Measurements from ENCODE around the gene ADCYAP1.

ADCYAP1 gene

GRCh38 chr18:941331-941730 is 36.7 kb downstream of the ADCYAP1 start:
- Histone ChIP-seq H4K91ac (ENCODE audit: low read depth, low read length) (no peak overlapping the region), H3K36me3 (ENCODE audit: control insufficient read depth in 1 of 2, insufficient read depth in 2 of 2, low read length in 2 of 2) (no peaks in the 10 kb centered on the region), H3K9ac (ENCODE audit: low read length) (no peak overlapping the region), H3K4me2 (ENCODE audit: low read length) (no peak overlapping the region), H2AK5ac (ENCODE audit: low read length) (no peak overlapping the region), H3K18ac (ENCODE audit: low read length) (no peak overlapping the region), H3K4me1 (ENCODE audit: control insufficient read depth in 1 of 2, insufficient read depth in 2 of 2, low read length in 2 of 2) (peaks cover 0 to 2% of the 10 kb centered on the region in 2 experiments), H3K4ac (ENCODE audit: low read depth, low read length) (no peak overlapping the region), H3K4me3 (ENCODE audit: low read depth, low read length) (no peak overlapping the region), H4K12ac (ENCODE audit: low read depth, low read length) (no peak overlapping the region), H2AFZ (ENCODE audit: insufficient read depth, low read length, poor library complexity) (no peak overlapping the region), H3K14ac (ENCODE audit: low read length) (no peak overlapping the region), H4K8ac (ENCODE audit: low read depth, low read length) (no peak overlapping the region), H3K79me1 (ENCODE audit: low read length) (no peaks in the 10 kb centered on the region), H3K27ac (ENCODE audit: low read depth, low read length) (no peak overlapping the region), H2BK120ac (ENCODE audit: insufficient read depth, low read length, poor library complexity) (no peak overlapping the region), H2BK12ac (ENCODE audit: low read length) (no peak overlapping the region), H2BK5ac (ENCODE audit: low read depth, low read length, poor library complexity) (no peak overlapping the region), H3K9me3 (ENCODE audit: insufficient read depth, low read depth, low read length) (no peaks in the 10 kb centered on the region), H3K27me3 (ENCODE audit: insufficient read depth, low read length) (no peaks in the 10 kb centered on the region), H3K23ac (ENCODE audit: low read length) (no peak overlapping the region), H3K79me2 (ENCODE audit: control insufficient read depth, insufficient read depth, low read length, poor library complexity) (no peaks in the 10 kb centered on the region)
- no peak for DNase-seq
- WGBS (ENCODE audit: extremely low coverage, insufficient coverage, insufficient read length), result no CpG with 5 or more reads among the region's 2 CpGs

GRCh38 chr18:944440-944839 is 39.8 kb downstream of the ADCYAP1 start:
- no CpG with 5 or more reads among the region's 1 CpG for WGBS (ENCODE audit: extremely low coverage, insufficient coverage, insufficient read length)
- no peak overlapping the region for H2AK5ac ChIP-seq (ENCODE audit: low read length)
- no peak overlapping the region for H4K8ac ChIP-seq (ENCODE audit: low read depth, low read length)
- H3K18ac ChIP-seq (ENCODE audit: low read length), result no peak overlapping the region
- no peaks in the 10 kb centered on the region for H3K79me2 ChIP-seq (ENCODE audit: control insufficient read depth, insufficient read depth, low read length, poor library complexity)
- H3K9me3 ChIP-seq (ENCODE audit: insufficient read depth, low read depth, low read length), result no peaks in the 10 kb centered on the region
- H3K14ac ChIP-seq (ENCODE audit: low read length), result no peak overlapping the region
- H3K23ac ChIP-seq (ENCODE audit: low read length), result no peak overlapping the region
- no peak overlapping the region for H3K27ac ChIP-seq (ENCODE audit: low read depth, low read length)
- no peaks in the 10 kb centered on the region for H3K79me1 ChIP-seq (ENCODE audit: low read length)
- H3K4me2 ChIP-seq (ENCODE audit: low read length), result no peak overlapping the region
- H3K4me3 ChIP-seq (ENCODE audit: low read depth, low read length), result no peak overlapping the region
- no peak overlapping the region for H4K12ac ChIP-seq (ENCODE audit: low read depth, low read length)
- H3K4ac ChIP-seq (ENCODE audit: low read depth, low read length), result no peak overlapping the region
- no peaks in the 10 kb centered on the region for H3K36me3 ChIP-seq (ENCODE audit: control insufficient read depth in 1 of 2, insufficient read depth in 2 of 2, low read length in 2 of 2)
- no peak overlapping the region for H4K91ac ChIP-seq (ENCODE audit: low read depth, low read length)
- H2AFZ ChIP-seq (ENCODE audit: insufficient read depth, low read length, poor library complexity), result no peak overlapping the region
- no peak overlapping the region for H3K9ac ChIP-seq (ENCODE audit: low read length)
- peaks cover 0 to 1% of the 10 kb centered on the region in 2 experiments for H3K4me1 ChIP-seq (ENCODE audit: control insufficient read depth in 1 of 2, insufficient read depth in 2 of 2, low read length in 2 of 2)
- no peak overlapping the region for H2BK120ac ChIP-seq (ENCODE audit: insufficient read depth, low read length, poor library complexity)
- no peak overlapping the region for H2BK5ac ChIP-seq (ENCODE audit: low read depth, low read length, poor library complexity)
- no peaks in the 10 kb centered on the region for H3K27me3 ChIP-seq (ENCODE audit: insufficient read depth, low read length)
- H2BK12ac ChIP-seq (ENCODE audit: low read length), result no peak overlapping the region
- DNase-seq, result no peak

DNA sequence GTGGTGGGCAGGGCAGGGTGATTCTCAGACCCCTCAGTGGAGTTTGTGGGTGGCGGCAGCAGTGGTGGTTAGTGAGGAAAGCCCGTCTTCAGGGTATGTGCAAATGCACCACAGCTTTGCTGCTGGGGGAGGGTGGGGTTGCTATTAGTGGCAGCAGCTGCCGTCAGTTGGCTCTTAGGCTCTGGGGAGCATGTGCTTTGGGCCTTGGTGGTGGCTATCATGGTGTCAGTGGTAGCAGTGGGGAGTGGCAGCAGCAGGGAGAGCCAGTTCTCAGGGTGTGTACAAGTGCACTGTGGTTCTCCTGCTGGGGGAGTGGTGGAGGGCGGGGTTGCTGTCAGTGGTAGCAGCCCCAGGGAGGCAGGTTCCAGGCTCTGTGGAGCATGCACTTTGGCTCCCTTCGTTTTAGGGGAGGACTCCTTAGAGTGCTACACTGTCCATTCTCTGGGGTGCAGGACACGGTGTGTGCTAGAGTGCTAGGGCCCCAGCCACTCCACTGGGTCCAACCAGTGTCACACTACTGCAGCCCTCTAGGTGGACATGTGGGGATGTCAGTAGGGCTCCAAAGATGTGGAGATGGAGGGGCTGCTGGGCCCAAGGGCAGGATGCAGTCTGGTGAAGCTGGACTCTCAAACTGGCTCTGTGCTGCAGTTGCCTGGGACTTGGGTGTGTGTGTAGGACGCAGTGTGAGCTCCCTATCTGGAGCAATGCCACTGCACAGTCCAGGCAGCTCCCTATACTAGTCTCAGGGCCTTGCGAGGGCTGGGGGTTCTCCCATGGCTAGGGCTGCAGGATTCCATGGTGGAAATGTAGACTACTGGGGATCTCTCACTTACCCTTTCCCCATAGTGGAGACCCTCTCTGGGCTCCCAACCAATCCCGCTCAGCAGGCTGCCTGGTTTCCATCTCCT is 45.3 kb downstream of the ADCYAP1 start:
- DNase-seq, result no peak
- H3K9ac ChIP-seq (ENCODE audit: low read length), result no peak overlapping the region
- WGBS (ENCODE audit: extremely low coverage, insufficient coverage, insufficient read length), result no CpG with 5 or more reads among the region's 9 CpGs
- no peak overlapping the region for H4K12ac ChIP-seq (ENCODE audit: low read depth, low read length)
- no peak overlapping the region for H3K27ac ChIP-seq (ENCODE audit: low read depth, low read length)
- no peak overlapping the region for H2BK12ac ChIP-seq (ENCODE audit: low read length)
- no peak overlapping the region for H2BK120ac ChIP-seq (ENCODE audit: insufficient read depth, low read length, poor library complexity)
- H3K9me3 ChIP-seq (ENCODE audit: insufficient read depth, low read depth, low read length), result no peaks in the 10 kb centered on the region
- H4K91ac ChIP-seq (ENCODE audit: low read depth, low read length), result no peak overlapping the region
- no peak overlapping the region for H3K14ac ChIP-seq (ENCODE audit: low read length)
- no peak overlapping the region for H3K18ac ChIP-seq (ENCODE audit: low read length)
- H3K4ac ChIP-seq (ENCODE audit: low read depth, low read length), result no peak overlapping the region
- no peak overlapping the region for H2AK5ac ChIP-seq (ENCODE audit: low read length)
- H4K8ac ChIP-seq (ENCODE audit: low read depth, low read length), result no peak overlapping the region
- no peaks in the 10 kb centered on the region for H3K27me3 ChIP-seq (ENCODE audit: insufficient read depth, low read length)
- H3K4me2 ChIP-seq (ENCODE audit: low read length), result no peak overlapping the region
- no peaks in the 10 kb centered on the region for H3K79me1 ChIP-seq (ENCODE audit: low read length)
- peaks cover 2 to 10% of the 10 kb centered on the region in 2 experiments for H3K4me1 ChIP-seq (ENCODE audit: control insufficient read depth in 1 of 2, insufficient read depth in 2 of 2, low read length in 2 of 2)
- H2BK5ac ChIP-seq (ENCODE audit: low read depth, low read length, poor library complexity), result no peak overlapping the region
- no peaks in the 10 kb centered on the region for H3K79me2 ChIP-seq (ENCODE audit: control insufficient read depth, insufficient read depth, low read length, poor library complexity)
- H3K23ac ChIP-seq (ENCODE audit: low read length), result no peak overlapping the region
- no peak overlapping the region for H2AFZ ChIP-seq (ENCODE audit: insufficient read depth, low read length, poor library complexity)
- H3K36me3 ChIP-seq (ENCODE audit: control insufficient read depth in 1 of 2, insufficient read depth in 2 of 2, low read length in 2 of 2), result no peaks in the 10 kb centered on the region
- no peak overlapping the region for H3K4me3 ChIP-seq (ENCODE audit: low read depth, low read length)

- H3K18ac ChIP-seq (ENCODE audit: low read length), result no peak overlapping the region
- no peak overlapping the region for H3K27ac ChIP-seq (ENCODE audit: low read depth, low read length)
- H4K91ac ChIP-seq (ENCODE audit: low read depth, low read length), result no peak overlapping the region
- H3K9me3 ChIP-seq (ENCODE audit: insufficient read depth, low read depth, low read length), result no peaks in the 10 kb centered on the region
- no peaks in the 10 kb centered on the region for H3K27me3 ChIP-seq (ENCODE audit: insufficient read depth, low read length)
- no peak overlapping the region for H3K14ac ChIP-seq (ENCODE audit: low read length)
- no peak overlapping the region for H2AK5ac ChIP-seq (ENCODE audit: low read length)
- H3K4ac ChIP-seq (ENCODE audit: low read depth, low read length), result no peak overlapping the region
- no peak overlapping the region for H4K8ac ChIP-seq (ENCODE audit: low read depth, low read length)
- H3K36me3 ChIP-seq (ENCODE audit: control insufficient read depth in 1 of 2, insufficient read depth in 2 of 2, low read length in 2 of 2), result no peaks in the 10 kb centered on the region
- no peak overlapping the region for H3K4me3 ChIP-seq (ENCODE audit: low read depth, low read length)
- H4K12ac ChIP-seq (ENCODE audit: low read depth, low read length), result no peak overlapping the region
- no peak overlapping the region for H2BK5ac ChIP-seq (ENCODE audit: low read depth, low read length, poor library complexity)
- peak; percentile 7 to 53 for DNase-seq
- H3K23ac ChIP-seq (ENCODE audit: low read length), result no peak overlapping the region
- peaks cover 2 to 10% of the 10 kb centered on the region in 2 experiments for H3K4me1 ChIP-seq (ENCODE audit: control insufficient read depth in 1 of 2, insufficient read depth in 2 of 2, low read length in 2 of 2)
- no peak overlapping the region for H2BK12ac ChIP-seq (ENCODE audit: low read length)
- WGBS (ENCODE audit: extremely low coverage, insufficient coverage, insufficient read length), result no CpG with 5 or more reads among the region's 5 CpGs
- peak overlapping the region; percentile 43 for H3K4me2 ChIP-seq (ENCODE audit: low read length)
- no peak overlapping the region for H3K9ac ChIP-seq (ENCODE audit: low read length)
- H3K79me2 ChIP-seq (ENCODE audit: control insufficient read depth, insufficient read depth, low read length, poor library complexity), result no peaks in the 10 kb centered on the region
- no peak overlapping the region for H2AFZ ChIP-seq (ENCODE audit: insufficient read depth, low read length, poor library complexity)
- no peaks in the 10 kb centered on the region for H3K79me1 ChIP-seq (ENCODE audit: low read length)
- H2BK120ac ChIP-seq (ENCODE audit: insufficient read depth, low read length, poor library complexity), result no peak overlapping the region
Measured at GRCh38 chr18:950882-951495, 46.3 kb downstream of the ADCYAP1 start.
